ENCODE data around the gene BFSP1. TPM values are rescaled to one million over a fixed set of nuclear protein-coding genes. Genes with fewer than 3 reads are reported as not detected.

BFSP1 gene
- total RNA-seq, 1 experiment from 2014 or later = 4.1 TPM

DNA sequence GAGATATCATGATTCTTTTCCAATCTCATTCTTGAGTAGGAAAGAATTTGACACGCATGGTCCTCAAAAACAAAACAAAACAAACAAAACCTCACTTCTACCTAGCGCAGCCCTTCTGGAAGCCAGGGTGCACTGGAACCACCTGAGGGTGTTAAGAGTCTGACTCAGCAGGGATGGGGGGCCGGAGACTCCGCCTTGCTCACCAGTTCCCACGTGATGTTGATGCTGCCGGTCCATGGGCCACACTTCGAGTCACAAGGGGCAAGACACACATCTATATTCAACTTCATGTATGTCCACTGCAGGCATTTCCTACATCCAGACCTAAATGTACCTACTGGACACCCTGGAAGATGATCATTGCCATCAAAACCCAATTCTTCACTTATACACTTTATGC is 30.4 kb downstream of the BFSP1 start:
- DNase-seq (ENCODE audit: extremely low read depth, low read depth) = no peak

DNA sequence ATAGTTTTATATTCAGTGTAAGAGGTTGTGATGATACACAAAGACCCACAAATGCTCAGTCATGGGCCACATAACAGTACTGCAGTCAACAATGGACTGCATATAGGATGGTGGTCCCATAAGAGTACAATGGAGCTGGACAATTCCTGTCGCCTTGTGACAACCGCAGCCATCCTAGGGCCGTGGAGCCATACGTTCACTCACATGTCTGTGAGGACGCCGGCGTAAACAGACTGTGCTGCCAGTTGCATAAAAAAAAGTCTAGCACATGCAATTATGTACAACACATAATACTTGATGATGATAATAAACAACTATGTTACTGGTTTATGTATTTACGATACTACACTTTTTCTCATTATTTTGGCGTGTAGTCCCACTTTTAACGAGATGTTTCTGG is 30.9 kb downstream of the BFSP1 start:
- no peak for DNase-seq (ENCODE audit: extremely low read depth, low read depth)

DNA sequence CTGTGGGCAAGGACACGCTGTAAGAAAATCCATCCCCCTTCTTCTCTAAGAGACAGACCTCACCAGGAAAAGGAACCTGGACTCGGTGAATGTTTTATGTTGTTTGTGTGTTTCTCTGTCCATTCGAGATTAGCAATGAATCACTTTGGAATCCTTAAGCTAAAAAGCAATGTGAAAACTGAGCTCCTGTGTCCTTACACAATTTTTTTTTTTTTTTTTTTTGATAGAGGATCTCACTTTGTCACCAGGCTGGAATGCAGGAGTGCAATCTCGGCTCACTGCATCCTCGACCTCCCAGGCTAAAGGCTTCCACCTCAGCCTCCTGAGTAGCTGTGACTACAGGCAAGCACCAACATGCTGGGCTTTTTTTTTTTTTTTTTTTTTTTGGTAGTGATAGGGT is 32.1 kb downstream of the BFSP1 start:
- DNase-seq (ENCODE audit: extremely low read depth, low read depth) = no peak

DNA sequence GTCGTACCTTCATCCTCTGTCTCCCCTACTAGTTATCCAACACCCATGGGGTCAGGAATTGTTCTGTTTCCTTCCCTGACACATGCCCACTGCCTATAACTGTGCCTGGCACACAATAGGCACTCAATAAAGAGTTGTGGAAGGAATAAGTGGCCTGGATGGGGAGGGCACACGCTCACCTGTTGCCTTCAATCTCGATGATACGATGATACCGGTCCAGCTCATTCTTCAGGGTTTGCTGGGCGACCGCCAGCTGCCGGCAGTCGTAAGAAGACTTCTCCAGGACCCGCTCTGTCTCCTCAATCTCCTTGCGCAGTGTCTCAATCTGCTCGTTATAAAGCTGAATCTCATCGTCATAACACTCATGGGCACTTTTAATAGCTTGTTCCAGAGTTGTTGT is 32.5 kb downstream of the BFSP1 start:
- DNase-seq (ENCODE audit: extremely low read depth, low read depth) = no peak

DNA sequence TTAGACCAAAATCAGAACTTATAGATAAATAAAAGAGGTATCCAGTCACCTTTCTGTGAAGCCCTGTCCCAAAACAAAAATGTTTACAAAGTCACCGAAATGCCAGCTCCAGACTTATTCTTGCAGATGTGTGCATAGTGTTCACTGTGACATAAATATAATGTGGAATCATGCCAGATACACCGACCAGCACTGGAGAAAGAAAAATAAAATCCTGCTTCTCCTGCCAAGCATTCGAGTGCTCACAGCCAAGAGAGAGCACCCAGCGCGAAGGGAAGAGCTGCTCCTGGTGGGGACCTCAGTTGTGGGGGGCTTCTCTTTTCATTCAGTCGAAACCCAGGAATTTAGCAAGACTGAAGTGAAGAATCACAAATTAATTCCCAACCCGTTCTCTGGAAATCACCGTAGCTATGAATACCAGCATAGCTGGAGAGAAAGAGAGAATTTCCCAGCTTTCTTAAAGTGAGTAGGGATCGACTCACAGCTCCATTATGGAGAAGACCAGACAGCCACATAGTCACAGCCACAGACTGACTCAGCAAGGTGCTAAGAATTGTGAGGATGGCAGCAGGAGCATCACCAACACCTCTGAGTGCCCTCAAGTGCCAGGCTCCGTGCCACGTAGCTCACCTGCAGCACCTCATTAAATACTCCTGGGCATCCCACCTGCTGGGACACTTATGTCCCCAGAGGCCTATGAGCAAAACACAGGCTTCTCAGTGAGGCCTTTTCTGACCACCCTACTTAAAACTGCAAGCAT is 33.2 kb downstream of the BFSP1 start:
- no peak for DNase-seq (ENCODE audit: extremely low read depth, low read depth)

DNA sequence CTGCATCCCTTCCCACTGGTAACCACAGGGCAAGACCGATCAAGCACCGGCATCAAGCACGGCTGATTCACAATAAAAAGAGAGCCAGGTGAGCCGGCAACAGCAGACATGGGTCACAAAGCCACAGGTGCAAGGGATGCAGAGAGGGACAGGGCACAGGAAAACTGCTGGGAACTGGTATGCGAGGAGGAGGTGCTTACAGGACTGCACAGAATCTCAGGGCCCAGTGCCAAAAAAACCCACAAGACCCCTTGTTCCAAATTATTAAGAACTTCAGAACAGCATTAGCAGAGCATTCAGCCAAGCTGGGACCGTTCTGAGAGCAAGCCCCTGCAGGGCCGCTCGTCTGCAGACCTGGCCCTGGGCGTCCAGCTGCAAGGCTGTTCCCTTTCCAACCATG is 35.4 kb downstream of the BFSP1 start:
- no peak for DNase-seq (ENCODE audit: extremely low read depth, low read depth)

DNA sequence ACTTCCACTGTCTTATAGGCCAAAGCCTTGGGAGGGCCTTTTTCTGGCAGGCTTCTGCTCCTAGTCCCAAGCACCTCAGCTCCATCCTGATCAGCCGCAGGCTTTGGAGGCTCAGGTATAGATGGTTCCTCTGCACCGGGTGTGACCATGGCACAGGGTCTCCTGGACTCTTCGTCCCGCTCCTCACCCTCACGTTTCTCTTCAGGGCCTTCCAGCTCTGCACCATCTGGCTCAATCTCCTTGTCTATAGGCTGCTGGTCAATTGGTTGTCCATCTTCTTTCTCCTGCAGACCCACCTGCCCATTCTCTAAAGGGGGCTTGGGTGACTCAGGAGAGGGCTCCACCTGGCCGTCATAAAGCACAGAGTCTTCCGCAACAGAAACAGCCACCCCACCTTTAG is 37.0 kb downstream of the BFSP1 start:
- DNase-seq (ENCODE audit: extremely low read depth, low read depth) = no peak

DNA sequence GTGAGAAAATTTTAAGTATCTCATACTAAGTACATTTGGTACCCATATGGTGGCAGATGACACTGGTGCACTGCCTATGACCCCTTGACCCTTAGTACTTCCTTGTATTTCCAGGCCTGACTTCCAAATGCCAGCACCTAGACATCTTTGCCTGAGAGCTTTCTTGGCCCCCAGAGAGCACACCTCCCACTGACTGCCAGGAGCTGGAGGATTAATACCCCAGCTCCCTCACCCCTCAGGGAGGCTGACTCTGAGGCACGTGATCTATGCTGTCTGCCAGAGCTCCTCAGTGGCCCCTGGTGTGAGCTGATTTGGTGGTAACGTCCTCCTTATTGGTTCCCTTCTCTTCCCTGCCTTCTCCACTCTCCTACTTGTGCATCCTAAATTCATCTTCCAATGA is 38.0 kb downstream of the BFSP1 start:
- no peak for DNase-seq (ENCODE audit: extremely low read depth, low read depth)

DNA sequence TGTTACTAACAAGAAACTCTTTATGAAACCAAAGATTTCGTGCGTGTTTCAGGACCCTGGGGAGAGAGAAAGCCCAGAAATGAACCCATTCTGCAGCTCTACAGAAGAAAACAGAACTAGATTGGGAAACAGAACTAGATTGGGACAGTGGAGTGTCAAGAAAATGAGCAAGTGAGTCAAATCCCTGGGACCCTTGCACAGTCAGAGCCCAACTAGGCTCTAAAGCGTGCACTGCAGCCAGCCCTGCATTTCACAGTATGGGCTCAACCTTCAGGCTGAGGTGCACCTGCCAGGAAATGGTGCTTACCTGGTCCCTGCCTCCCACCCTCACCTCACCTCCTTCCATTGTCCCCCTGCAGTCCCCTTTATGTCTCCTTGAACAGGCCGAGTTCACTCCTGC is 39.7 kb downstream of the BFSP1 start:
- DNase-seq (ENCODE audit: extremely low read depth, low read depth) = no peak

DNA sequence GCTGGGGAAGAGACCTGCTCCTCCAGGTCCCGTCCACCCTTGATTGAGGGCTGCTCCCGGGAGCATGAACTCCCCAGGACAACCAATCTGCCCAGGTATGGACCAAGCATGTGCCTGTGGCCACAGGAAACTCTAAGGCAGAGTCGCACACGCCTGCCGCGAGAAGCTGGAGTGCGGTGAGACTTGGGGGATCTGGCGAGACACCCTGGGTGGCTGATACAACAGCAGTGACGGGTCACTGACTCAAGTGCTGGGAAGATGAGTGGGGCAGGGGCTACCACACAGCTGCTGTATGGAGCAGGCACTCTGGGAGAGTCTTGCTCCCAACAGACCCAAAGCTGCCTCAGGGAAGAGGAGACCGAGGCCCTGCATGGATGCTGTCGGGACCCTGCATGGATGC is 40.1 kb downstream of the BFSP1 start:
- DNase-seq (ENCODE audit: extremely low read depth, low read depth) = no peak

DNA sequence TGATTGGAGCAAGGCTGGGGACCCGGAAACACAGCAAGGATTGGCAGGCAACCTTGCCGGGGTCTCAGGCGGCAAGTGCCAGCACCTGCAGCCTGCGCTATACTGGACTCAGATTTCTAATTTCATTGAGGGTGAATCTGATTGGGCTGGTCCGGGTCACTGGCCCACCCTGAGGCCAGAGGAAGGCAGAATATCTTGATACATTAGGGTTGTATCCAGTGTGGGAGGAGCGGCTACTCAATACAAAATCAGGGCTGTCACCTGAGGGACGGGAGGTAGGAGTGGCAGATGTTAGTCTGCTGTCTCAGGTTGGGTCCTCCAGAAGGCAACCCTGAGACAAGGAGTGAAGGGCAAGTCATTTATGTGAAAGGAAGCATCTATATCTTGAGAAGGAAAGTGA is 40.7 kb downstream of the BFSP1 start:
- no peak for DNase-seq (ENCODE audit: extremely low read depth, low read depth)

DNA sequence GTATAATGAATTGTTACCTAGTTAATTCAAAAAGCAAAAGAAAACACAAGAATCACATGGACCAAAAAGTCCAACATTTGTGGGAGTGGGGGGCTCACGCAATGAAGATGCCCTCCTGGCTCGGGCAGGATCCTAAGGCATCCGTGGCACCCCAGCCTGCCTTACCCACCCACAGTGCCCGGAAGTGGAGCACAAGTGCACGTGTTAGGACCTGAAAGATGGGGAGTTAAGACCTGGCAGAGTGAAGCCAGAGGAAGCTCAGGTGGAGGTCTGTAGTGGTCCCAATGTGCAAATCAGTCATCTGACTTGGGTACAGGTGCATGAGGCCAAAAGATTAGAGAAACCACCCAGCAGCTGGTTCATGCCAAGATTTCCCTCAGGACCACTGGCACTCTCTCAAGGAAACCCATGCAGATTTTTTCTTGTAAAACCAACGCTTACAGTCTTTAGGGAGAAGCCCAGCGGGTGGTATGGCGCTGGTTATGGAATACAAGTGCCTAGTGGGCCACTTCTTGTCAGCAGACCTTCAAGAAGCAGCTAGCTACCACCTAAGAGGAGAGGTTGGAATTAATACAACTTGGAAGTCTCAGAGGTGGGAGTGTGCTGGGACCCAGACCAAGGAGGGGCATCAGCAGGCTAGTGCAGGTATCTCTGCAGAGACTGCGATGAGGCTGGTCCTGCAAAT is 42.1 kb downstream of the BFSP1 start:
- no peak for DNase-seq (ENCODE audit: extremely low read depth, low read depth)

DNA sequence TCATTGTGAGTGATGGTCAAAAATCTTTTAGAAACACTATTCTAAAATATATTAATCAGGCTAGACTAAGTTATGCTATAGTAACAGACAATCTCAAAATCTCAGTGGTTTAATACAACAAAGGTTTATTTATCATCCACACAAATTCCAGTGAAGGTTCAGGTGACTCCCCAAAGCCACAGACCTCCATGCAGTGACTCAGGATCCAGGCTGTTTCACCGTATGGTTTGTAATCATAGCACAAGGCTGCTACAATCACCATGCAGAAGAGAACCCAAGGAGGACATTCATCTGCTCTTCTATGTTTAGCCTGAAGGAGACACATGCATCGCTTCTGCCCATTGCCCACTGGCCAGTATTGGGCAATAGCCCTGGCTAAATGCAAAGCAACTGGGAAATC is 46.2 kb downstream of the BFSP1 start:
- DNase-seq (ENCODE audit: extremely low read depth, low read depth) = no peak

DNA sequence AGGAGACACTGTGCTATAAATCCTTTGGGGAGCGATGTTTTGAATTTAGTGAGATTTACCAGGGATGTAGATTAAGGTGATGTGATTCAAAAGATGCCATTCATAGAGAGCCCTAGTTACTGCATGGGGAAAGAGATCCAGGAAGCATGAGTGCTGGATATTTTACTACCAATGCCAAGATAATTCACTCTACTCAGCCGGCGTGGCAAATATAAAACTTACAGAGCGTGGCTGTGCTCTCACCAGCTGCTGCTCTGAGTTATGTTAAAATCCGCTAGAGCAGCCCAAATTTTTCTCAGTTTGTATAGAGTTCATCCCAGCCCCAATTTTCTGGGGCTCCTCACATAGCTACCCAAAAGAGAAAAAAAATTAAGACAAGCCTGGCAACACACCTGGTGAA is 48.6 kb downstream of the BFSP1 start:
- no peak for DNase-seq (ENCODE audit: extremely low read depth, low read depth)

DNA sequence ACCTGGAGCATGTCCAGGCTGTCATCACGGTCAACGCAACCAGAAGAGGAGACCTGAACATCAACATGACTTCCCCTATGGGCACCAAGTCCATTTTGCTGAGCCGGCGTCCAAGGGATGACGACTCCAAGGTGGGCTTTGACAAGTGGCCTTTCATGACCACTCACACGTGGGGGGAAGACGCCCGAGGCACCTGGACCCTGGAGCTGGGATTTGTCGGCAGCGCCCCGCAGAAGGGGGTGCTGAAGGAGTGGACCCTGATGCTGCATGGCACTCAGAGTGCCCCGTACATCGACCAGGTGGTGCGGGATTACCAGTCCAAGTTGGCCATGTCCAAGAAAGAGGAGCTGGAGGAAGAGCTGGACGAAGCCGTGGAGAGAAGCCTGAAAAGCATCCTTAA is 49.5 kb downstream of the BFSP1 start:
- no peak for DNase-seq (ENCODE audit: extremely low read depth, low read depth)

DNA sequence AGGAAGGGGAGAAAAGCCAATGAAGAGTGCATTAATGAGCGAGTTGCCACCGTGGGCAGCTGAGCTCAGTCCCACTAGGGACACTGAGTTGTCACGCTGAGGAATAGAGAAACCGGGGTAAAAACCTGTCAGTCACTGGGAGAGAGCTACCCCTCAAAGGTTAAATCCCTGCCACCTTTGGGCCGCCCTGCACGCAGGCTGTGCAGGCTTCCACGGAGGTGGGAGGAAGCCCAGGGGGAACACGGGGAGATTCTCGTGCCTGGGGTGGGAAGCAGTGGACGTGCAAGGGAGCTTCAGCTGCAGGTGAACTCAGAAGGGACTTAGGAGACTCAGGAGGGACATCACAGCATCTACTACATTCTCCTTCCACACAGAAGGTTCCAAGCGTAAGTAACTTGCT is 50.5 kb downstream of the BFSP1 start:
- no peak for DNase-seq (ENCODE audit: extremely low read depth, low read depth)

DNA sequence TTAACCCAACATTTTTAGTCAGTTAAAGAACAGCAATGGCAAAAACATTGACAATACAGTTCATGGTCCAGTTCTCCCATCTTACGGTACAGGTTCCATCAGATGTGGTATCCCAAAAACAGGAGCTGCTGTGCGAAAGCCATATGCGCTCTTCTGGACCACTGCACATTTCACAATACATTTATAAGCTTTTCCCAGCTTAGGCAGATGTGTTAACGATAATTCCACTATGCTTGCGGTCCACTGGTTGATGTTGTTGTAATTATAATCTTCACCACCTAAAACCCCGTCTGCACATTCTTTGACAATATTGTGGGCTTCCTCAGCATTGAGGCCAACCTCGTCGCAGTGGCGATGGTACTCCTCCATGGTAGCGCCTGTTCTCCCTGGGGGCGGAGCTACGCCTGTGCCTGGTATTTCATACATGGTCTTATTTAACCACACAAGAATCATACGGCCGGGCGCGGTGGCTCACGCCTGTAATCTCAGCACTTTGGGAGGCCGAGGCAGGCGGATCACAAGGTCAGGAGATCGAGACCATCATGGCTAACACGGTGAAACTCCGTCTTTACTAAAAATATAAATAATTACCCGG is 52.0 kb downstream of the BFSP1 start:
- no peak for DNase-seq (ENCODE audit: extremely low read depth, low read depth)

DNA sequence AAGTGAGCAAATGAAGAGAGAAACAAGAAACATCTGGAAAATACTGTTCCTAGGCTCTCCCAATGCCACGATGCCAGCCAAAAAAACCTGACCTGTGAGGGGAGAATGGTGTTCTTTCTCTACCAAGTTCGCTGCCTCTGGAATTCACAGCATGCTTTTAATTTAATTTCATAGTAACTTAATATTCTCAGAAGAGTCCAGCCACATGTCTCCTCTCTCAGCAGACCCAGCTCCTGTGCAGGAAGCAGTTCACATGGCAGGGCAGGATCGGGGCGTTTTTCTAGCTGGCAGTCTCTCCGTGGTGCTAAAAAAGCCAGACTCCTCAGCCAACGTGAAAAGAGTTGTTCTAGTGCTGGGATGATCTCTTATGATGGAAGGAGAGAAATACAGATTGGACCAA is 57.5 kb downstream of the BFSP1 start:
- DNase-seq (ENCODE audit: extremely low read depth, low read depth) = no peak

DNA sequence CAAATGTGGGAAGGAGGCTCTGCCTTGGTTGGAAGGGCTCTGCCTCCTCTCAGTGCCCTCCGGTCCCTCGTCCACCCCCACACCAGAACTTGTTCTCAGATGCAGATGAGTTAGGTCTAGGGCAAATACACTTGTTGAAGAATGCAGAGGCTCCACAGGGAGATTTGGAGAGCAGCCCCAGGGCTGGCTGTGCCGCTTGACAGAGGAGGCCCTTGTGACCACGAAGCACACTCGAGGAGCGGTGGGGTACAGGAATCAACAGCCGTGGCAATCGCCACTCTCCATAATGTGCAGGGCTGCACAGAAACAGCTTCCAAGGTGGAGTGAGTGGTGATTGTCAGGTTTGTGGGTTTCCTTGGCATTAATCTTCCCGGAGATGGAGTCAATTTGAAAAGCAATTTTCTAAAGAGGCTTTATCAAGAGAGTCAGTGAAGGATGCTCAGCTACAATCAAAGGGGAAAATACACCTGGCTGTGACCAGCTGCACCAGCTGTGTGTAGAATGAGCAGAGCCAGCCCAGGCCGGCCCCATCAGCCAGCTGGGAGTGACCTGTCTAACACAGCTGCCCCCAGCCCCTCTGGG is 59.5 kb downstream of the BFSP1 start:
- DNase-seq (ENCODE audit: extremely low read depth, low read depth) = no peak

DNA sequence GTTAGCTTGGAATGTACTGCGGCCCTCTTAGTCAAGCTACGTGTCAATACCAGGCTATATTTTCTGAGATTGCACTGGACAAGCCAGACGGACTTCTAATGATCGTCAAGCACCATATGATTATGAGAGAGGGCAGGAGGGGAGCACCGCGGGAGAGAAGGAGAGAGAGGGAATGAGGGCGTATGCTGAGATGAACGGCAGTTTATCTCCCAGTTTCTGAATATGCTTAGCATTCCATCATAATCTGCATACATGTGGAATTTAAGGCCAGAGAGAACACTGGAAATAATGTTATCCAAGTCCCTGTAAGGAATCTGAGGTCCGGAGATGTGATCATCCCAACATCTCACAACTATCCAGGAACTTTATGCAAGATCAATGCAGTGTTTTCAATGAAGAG is 60.2 kb downstream of the BFSP1 start:
- DNase-seq (ENCODE audit: extremely low read depth, low read depth) = no peak

DNA sequence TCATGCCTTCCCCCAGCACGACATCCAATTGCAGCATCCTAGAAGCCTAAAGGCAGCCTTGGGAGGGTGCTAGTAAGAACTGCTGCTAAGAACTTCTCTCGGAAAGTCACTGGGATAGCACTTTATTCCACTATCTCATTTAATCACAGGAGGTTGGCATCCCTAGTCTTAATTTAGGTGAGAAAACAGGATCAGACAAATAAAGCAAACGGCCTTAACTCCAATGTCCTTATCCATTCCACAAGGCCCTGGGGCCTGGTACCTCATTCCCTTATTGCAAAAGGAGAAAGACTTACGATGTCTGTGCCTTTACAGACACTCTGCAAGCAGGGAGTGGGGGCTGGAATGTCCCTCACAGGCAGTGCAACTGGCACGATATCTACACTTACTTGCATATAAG is 60.7 kb downstream of the BFSP1 start:
- DNase-seq (ENCODE audit: extremely low read depth, low read depth) = no peak
